Stimulated activated CD8-positive, alpha-beta memory T cell treated with anti-CD3 and anti-CD28 coated beads, Interleukin-7, amount 100 ng/mL, for 4 hours (primary cell): Measurements from ENCODE around the gene OOSP4A.

Experiments
- DNase-seq, 2 donors: peaks; one replicate each; pipeline ENCODE4 v3.0.0-alpha.2; 2020; ENCODE audit warnings: low read depth in 2 of 2

Gene OOSP4A

DNA sequence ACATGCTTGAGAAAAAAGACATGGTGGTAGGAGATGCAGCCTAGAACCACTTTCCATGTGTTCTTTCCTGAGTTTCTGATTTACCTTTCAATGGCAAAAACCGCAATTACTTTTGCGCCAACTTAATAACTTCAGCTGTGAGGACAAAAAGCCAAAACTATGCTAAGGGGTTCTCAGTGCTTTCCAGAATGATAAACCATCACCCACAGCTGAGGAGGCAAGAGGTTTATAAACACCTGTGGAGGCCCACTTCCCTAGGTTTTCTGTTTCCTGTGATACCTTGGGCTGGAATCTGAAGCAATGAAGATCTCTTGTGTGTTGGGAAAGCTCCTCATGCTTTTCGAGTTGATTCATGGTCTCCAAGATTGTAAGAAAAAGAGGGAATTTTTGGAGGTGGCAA is at the start of gene OOSP4A:
OOSP4A (plus strand) TSS at position 301 of the 400 bp plus-strand sequence; CDS start at position 301, 0 bp downstream.
- DNase-seq = no peak

- no peak for DNase-seq
These were observed 45.4 kb upstream of the OOSP4A start for GRCh38 chr11:59918480-59918879.

DNA sequence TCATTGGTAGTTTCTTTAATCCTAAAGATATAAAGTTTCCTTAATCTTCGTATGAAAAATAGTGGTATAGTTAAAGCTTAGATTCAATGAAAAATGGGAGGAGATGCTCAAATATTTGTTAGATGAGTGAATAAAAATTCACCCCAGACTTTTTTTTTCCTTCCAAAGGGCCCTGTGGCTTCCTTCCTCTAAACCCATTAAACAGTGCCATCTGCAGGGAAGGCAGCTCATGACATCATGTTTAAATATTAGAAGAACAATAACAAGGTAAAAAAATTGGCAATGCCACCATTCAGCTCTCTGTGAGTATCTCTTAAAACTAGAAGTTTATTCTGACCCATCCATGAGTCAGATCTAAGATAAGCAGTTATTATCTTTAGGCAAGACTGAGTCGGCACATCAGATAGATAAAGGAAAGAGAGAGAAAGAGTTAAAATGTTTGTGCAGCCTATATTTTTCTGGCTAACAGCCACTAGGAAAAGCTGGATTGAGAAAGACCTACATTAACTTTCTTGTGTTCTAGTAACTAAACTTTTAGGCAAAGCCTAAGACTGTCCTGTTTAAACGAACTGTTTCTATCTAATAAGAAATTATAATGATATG is 44.7 kb upstream of the OOSP4A start:
- no peak for DNase-seq

- no peak for DNase-seq
These were observed 40.0 kb upstream of the OOSP4A start for GRCh38 chr11:59923813-59924212.

DNA sequence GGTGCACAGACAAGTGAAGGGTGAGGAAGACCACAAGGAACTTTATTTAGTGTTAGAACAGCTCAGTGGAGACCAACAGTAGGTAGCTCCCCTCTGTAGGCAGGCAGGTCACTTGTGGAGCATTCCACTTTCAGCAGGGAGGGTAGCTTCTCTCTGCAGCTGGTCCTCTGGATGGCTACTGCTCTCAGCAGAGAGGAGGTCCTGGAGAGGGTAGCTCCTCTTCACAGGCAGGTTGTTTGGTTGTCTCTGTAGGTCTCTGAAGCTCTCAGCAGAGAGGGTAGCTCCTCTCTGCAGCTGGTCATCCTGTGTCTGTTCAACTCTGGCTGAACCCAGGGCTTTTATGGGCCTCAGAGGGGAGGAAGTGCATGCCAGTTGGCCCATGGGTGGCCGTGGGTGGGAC is 32.1 kb upstream of the OOSP4A start:
- DNase-seq = no peak

GRCh38 chr11:59938132-59938531 is 25.7 kb upstream of the OOSP4A start, which contains the start of gene OOSP1:
TSS of gene OOSP1 (plus strand) at chr11:59938432. CDS start at chr11:59938455, 23 bp downstream.
- DNase-seq = no peak

GRCh38 chr11:59938718-59939117 is 25.1 kb upstream of the OOSP4A start:
- DNase-seq = no peak

- no peak for DNase-seq
These were observed 24.4 kb upstream of the OOSP4A start for GRCh38 chr11:59939482-59939881.

- DNase-seq = no peak
These were observed 22.7 kb upstream of the OOSP4A start for GRCh38 chr11:59941091-59941490.

GRCh38 chr11:59943997-59944714 is 19.7 kb upstream of the OOSP4A start:
- no peak for DNase-seq

- no peak for DNase-seq
These were observed 19.1 kb upstream of the OOSP4A start for GRCh38 chr11:59944720-59945119.

GRCh38 chr11:59953463-59954218 is 10.2 kb upstream of the OOSP4A start:
- DNase-seq = no peak

DNA sequence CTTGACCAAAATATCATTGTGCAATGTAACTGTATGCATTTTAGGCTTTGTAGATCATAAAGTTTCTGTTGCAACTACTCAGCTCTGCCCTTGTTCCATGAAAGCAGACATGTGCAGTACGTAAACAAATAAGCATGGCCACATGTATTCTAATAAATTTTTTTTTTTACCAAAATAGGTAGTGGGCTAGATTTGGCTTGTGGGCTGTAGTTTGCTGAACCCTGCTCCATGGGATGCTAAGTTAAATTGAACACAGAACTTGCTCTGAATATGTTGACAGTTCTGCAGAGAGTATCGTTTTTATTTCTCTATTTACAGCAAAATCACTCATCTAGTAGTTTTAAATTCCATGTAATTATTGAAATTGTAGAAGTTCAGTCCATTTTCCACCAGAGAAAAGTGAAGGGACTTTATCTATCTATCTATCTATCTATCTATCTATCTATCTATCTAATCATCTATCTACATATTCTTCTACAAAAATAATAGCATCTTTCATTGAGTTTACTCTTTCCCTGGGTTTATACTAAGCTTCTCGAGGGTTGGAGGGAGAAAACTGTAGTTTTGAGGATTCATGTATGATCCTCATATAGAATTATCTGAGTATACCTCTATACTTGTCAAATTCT is 9.5 kb upstream of the OOSP4A start:
- DNase-seq = no peak

GRCh38 chr11:59957094-59957493 is 6.7 kb upstream of the OOSP4A start:
- DNase-seq = no peak

- no peak for DNase-seq
These were observed 3.1 kb upstream of the OOSP4A start for GRCh38 chr11:59960502-59961381.

DNA sequence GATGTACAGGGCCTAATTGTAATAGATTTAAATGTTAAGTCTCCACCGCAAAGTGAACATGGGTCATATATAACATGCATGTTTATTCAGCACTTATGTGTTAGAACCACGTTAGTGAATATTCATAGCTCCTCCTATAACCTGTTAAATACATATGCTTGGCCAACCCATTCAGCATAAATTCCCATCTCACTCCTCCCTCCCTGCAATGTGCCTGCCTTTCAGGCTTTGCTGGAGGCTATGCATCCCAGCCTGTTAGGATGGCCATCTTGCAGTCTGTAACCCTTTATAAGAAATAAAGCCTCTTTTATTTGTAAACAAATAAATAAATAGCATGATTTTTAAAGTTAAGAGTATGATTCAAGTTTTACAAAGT is 1.7 kb upstream of the OOSP4A start:
- DNase-seq = no peak

GRCh38 chr11:59965424-59965823 is 1.6 kb downstream of the OOSP4A start:
- no peak for DNase-seq

- DNase-seq = no peak
These were observed 2.4 kb downstream of the OOSP4A start for GRCh38 chr11:59966201-59966600.

- no peak for DNase-seq
These were observed 4.0 kb downstream of the OOSP4A start for GRCh38 chr11:59967677-59968394.

DNA sequence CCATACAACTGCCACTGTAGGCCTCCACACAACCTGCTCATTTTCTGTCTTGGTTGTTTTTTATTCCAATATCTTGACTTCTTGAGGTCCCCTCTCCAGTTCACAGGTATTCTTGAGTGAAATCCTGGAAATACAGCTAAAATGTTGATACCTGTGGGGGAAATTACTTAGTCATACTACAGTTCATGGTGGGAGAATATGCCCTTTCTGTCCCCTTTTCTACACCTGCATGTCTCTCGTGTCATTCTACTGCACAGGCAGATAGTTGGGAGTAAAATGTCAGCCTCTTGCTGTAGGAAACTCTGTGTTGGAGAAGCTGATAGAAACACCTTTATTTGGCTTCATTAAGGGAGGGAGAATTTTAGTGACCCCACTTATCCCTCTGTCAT is 4.6 kb downstream of the OOSP4A start:
- DNase-seq = no peak

DNA sequence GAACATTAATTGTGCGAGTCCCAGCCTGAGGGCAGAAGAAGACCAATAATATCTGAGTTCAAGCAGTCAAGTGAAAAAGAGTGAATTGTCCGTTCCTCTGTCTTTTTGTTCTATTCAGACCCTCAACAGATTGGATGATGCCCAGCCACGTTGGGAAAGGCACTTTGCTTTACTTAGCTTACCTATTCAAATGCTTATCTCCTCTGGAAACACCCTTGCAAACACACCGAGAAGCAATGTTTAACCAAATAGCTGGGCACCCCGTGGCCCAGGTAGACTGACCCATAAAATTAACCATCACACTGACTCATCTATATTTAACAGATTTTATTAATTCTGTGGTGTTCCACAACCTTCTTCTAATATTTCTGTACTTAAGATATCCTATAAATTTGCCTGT is 9.3 kb downstream of the OOSP4A start:
- DNase-seq = no peak
